BLaER1 (cell line): ENCODE measurements around the gene NMRK1.

Experiments
- H3K27ac ChIP-seq: shearing (Covaris generic); formaldehyde crosslinking; 2 replicates; pipeline ENCODE4 v1.8.1; 2022
- H3K27me3 ChIP-seq: shearing (Covaris generic); formaldehyde crosslinking; 2 replicates; pipeline ENCODE4 v1.8.1; 2022
- H3K36me3 ChIP-seq: shearing (Covaris generic); formaldehyde crosslinking; 2 replicates; pipeline ENCODE4 v1.8.1; 2022
- H3K4me1 ChIP-seq: shearing (Covaris generic); formaldehyde crosslinking; 2 replicates; pipeline ENCODE4 v1.8.1; 2022
- H3K4me2 ChIP-seq: shearing (Covaris generic); formaldehyde crosslinking; 2 replicates; pipeline ENCODE4 v1.8.1; 2022
- H3K4me3 ChIP-seq: shearing (Covaris generic); formaldehyde crosslinking; 2 replicates; pipeline ENCODE4 v1.8.1; 2022
- H3K9ac ChIP-seq: shearing (Covaris generic); formaldehyde crosslinking; 2 replicates; pipeline ENCODE4 v1.8.1; 2022
- H3K9me3 ChIP-seq: shearing (Covaris generic); formaldehyde crosslinking; 2 replicates; pipeline ENCODE4 v1.8.1; 2022
- H4K20me1 ChIP-seq: shearing (Covaris generic); formaldehyde crosslinking; 2 replicates; pipeline ENCODE4 v1.8.1; 2022
- Cebpa-rat ChIP-seq: shearing (Covaris generic); IDR thresholded peaks from 2 replicates; pipeline ENCODE4 v1.8.1; 2022

The NMRK1 gene

GRCh38 chr9:75013735-75014134, 74.2 kb downstream of the NMRK1 start:
- Histone ChIP-seq H3K9me3 (0 out of 2 replicates have a peak, but pooled peaks cover 5% of the 10 kb centered on the region), H3K4me3 (no peak overlapping the region), H3K4me1 (no peaks in the 10 kb centered on the region), H3K36me3 (peaks cover 61% of the 10 kb centered on the region), H3K27me3 (no peaks in the 10 kb centered on the region), H3K27ac (no peak overlapping the region), H3K9ac (no peak overlapping the region), H4K20me1 (peaks cover 26% of the 10 kb centered on the region), H3K4me2 (no peak overlapping the region)
- no peak for TF ChIP-seq Cebpa-rat
